Stimulated activated CD4-positive, alpha-beta T cell treated with anti-CD3 and anti-CD28 coated beads, Interleukin-1b, Interleukin-23, amount 100 ng/mL, for 24 hours (primary cell): Measurements from ENCODE around the gene AKAIN1.

ENCODE experiments used
- DNase-seq, 4 experiments: peaks; one replicate each; pipeline ENCODE4 v3.0.0-alpha.2; 2020; ENCODE audit warnings: low read depth in 4 of 4, low spot score in 1 of 4

AKAIN1 gene

DNA sequence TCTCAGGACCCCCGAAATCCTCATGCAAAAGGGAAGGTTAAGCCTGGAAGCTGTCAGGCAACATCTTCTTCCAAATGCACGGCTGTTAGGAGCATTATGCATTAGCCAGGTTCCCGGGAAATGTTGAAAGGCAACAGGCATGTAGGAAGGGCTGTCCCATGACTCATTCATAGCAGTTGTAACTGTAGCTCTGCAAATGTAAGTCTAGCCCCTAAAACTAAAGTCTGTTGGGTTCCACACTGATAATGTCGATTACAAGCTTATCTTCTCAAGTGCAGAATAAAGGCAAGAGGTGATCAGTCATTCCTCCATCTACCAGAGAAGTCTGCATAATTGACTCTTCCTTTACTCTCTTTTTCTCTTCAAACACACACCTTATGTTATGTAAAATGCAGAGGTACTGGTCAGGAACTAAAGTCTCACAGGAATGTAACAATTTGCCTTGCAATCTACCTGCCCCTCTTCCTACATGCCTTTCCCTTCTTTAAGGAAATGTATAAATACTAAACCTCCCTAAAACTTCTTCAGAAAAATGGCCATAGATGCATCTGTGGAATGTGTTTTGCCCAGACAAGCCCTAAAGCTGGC is 99.8 kb downstream of the AKAIN1 start:
- no peak for DNase-seq

DNA sequence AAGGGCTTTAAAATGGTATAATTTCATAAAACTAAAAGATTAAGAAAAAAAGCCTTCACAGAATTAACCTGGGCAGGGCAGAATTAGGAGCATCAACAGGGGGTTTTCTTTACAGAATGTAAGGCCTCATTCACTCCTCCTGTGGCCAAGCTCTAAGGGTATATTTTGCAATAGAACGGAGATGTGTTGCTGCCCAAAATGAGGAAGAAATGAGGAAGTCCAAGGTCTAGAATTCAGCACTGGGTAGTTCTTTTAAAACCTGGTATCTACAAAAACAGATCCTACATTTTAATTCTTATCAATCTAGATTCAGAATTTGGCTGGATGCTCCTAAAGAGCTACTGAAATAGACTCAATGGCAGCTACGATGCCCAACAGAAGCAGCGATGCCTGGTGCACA is 101.8 kb downstream of the AKAIN1 start:
- DNase-seq, result no peak

DNA sequence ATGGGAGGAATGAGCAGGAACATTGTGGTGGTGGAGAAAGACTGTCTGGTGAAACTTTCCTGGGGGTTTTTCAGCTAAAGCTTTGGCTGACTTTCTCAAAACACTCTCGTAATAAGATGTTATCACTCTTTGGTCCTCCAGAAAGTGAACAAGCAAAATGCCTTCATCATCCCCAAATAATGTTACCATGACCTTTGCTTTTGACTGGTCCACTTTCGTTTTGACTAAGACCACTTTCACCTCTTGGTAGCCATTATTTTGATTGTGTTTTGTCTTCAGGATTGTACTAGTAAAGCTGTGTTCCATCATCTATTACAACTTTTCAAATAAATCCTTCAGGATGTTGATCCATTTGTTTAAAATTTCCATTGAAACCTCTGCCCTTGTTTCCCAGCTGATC is 103.2 kb downstream of the AKAIN1 start:
- DNase-seq, result no peak
